GM21360 (cell line): Measurements from ENCODE around the gene ATP1B1.

Source experiments
- ATAC-seq: cut with Tn5 transposase; IDR thresholded peaks from one replicate; pipeline ENCODE4 v1.9.1; 2021; ENCODE audit warnings: mild to moderate bottlenecking, moderate library complexity; ENCODE audit not compliant: unreplicated experiment

Gene ATP1B1

GRCh38 chr1:169106095-169106920 is at the start of gene ATP1B1:
Gene ATP1B1, plus strand, starts transcription at chr1:169106690. Its CDS starts 140 bp downstream, at chr1:169106830.
- peak; percentile 78 for ATAC-seq

GRCh38 chr1:169059421-169059820 is 47.1 kb upstream of the ATP1B1 start:
- no peak for ATAC-seq

- ATAC-seq: no peak
Measured at GRCh38 chr1:169060043-169060722, 46.3 kb upstream of the ATP1B1 start.

DNA sequence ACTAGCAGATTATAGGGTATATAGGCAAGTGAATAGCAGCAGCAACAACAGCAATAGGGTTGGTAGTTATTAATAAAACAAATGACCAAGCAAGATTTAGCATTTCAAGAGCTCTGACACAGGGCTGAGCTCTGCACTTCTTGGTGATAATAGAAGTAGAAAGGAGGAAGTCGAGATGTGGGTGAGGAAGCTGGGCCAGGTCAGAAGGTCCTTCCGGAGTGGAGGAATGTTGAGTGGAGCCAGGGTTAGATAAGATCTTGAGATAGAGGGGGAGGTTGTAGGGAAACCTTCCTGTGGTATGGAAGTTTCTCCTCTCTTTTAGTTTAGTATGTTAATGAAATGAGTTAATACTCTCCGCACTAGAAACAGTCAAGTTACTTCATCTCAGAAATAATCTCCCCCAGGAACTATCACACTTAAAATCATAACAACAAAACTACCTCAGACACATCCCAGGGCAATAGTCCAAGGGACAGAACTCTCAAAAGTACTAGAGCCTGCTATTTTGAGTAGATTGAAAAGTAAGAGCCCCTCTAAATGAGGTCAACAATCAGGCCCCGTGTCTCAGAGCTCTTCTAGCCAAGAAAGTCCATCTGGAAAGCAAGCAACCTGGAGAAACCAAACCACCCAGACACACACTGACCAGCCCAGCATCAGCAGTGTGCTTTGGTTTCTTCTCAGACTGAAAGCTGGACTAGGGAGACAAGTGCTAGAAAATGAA is 45.4 kb upstream of the ATP1B1 start:
- ATAC-seq: no peak

- no peak for ATAC-seq
Measured at GRCh38 chr1:169062152-169062551, 44.3 kb upstream of the ATP1B1 start.

- no peak for ATAC-seq
Measured at GRCh38 chr1:169064103-169064502, 42.4 kb upstream of the ATP1B1 start.

- ATAC-seq: no peak
Measured at GRCh38 chr1:169070547-169070946, 35.9 kb upstream of the ATP1B1 start.

DNA sequence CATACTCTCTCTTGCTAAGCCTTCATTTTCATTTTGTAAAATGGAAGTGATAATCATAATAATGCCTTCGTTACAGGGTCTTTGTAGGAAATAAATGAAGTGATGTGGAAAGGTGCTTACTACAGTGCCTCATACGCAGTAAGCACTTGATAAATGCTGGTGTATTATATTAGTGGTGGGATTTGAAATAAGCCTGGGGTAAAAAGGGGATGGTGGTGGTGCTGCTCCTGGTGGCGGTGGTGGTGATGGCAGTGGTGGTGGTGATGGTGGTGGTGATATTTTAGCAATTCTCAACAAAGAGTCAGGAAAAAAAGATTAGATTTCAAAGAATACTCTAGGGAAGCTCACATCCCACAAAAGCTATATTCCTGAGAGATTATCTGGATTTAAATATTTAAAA is 35.5 kb upstream of the ATP1B1 start:
- no peak for ATAC-seq

DNA sequence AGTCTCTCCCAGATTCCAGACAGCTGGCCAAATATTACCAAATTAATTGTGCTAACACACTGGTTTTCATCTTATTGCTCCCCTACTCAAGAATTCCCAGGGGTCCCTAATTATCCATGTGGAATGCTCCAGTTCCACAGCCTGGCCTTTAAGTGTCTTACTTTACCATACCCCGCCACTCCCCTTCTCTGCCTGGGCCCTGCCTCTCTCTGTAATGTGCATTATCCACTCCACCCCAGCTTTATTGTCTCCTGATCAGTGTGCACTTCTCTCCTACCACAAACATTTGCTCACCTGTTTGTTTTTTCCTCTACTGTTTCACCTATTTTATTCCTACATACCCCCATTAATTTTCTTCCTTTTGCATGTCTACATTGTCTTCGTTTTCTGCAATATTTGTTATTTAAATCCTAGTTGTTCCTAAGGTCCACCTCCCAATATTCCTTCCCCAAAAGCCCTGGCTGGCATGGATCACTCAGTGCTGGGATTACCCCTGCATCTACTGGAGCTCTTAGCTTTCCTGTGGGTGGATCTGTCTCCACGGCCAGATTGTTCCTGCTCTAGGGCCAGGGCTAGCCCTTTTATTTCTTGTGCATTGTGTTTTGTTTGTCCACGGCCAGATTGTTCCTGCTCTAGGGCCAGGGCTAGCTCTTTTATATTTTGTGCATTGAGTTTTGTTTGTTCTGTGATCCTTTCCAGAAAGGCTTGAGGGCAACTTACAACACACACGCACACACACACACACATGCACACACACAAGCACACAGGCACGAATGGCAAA is 33.4 kb upstream of the ATP1B1 start:
- ATAC-seq: no peak

GRCh38 chr1:169078163-169078883 is 28.2 kb upstream of the ATP1B1 start:
- ATAC-seq: no peak

- ATAC-seq: no peak
Measured at GRCh38 chr1:169081503-169082123, 24.9 kb upstream of the ATP1B1 start.

- no peak for ATAC-seq
Measured at GRCh38 chr1:169085911-169086310, 20.6 kb upstream of the ATP1B1 start.

DNA sequence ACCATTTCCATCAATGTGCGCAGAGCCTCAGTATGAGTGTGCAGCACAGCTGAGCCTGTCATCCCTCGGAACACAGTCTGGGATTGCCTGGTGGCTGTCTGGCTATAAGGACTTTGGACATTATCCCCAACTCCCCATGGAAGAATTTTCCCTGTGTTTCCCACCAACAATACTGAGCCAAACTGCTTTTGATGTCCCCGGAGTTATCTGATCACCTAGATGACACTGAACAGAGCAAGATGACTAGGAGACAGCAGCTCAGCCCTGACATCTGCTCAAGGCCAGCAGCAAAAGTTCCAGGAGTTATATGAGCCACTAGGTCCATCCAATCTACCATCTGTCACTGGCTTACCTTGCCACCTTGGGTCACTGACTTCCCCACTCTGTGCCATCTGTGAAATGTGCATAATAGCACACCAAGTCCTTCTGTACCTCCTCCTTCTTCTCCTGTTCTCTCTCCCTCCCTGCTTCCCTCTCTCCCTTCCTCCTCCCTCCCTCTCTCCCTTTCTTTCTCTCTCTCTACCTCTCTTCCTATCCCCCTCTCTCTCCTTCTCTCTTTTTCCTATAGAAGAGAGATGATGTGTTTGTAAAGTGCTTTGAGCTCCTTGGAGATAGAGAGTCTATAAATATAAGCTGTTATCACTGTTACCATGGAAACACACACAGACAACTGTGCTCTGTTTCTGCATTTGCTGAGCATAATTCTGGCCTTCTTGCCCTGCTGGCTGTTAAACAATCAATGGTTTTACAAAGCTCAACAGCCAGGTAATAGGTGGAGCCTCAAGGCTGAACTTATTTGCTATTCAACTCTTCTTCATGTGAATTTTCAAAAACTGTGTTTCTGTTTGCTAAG is 19.7 kb upstream of the ATP1B1 start:
- no peak for ATAC-seq

DNA sequence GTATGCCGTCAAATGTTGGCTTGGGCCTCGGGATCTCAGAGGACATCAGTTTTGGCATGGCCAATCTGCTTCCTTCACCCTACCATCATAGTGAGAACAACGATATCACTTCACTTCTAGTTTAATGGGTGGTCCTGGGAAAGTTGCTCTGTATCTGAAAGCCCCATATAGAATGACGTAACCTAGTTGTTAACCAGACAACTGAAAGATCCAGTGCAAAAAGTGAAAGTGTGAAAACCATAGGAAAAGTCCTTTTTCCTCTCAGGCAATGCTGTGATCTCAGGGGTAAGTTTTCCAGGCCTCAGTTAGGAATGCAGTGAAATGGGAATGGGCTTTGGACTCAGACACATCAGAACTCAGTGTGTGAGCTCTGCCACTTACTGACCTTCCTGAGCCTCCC is 18.6 kb upstream of the ATP1B1 start:
- no peak for ATAC-seq

DNA sequence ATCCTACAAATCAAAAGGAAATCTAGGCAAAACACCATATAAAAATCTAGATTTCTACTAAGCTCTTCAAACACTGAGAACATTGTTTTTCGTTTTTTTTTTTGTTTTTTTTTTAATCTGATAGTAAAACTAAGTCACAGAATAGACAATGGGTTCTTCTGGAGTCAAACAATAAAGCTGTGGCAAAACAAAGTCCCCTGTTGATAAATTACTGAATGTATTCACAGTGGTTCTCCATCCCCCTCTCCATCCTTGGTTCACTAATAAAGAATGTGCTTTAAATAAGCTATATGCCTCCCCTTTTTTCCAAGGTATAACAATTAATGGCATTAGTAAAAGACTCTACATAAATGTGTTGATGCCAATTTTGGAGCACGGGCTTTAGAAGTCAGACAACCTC is 16.7 kb upstream of the ATP1B1 start:
- ATAC-seq: no peak

- no peak for ATAC-seq
Measured at GRCh38 chr1:169090308-169090899, 16.1 kb upstream of the ATP1B1 start.

- peak; percentile 37 for ATAC-seq
Measured at GRCh38 chr1:169090900-169091311, 15.6 kb upstream of the ATP1B1 start.

- ATAC-seq: peak; percentile 92
Measured at GRCh38 chr1:169091480-169091941, 15.0 kb upstream of the ATP1B1 start.
